ENCODE measurements around the gene LRP8. TPM values are rescaled to one million over a fixed set of nuclear protein-coding genes. Genes with fewer than 3 reads are reported as not detected.

The LRP8 gene
- total and polyA plus RNA-seq, 2 experiments from 2014 or later = 1.3 to 8.9 TPM

- in situ Hi-C loops (cut with MboI) = no loop called here
Measured at GRCh38 chr1:53238197-53239155, 89.4 kb downstream of the LRP8 start, which contains the start of gene MAGOH. MAGOH (minus strand) TSS chr1:53238518; CDS start chr1:53238448, 70 bp downstream.

GRCh38 chr1:53237638-53238037 lies 90.2 kb downstream of the LRP8 start:
- in situ Hi-C loops (cut with MboI) = no loop called here
- peak overlapping the region; percentile 97 for H3K4me3 ChIP-seq

More at GRCh38 chr1:53238197-53239155, 89.4 kb downstream of the LRP8 start, which contains the start of gene MAGOH:
- no peaks in the 10 kb centered on the region for H3K9me2 ChIP-seq (ENCODE audit: insufficient read depth)
- H2AFZ ChIP-seq = peak within 1 kb of the TSS; percentile 92
- peaks cover 39% of the 10 kb centered on the region for H3K79me2 ChIP-seq (ENCODE audit: insufficient read depth)
- H3K27ac ChIP-seq = peak within 1 kb of the TSS; percentile 65
- H3K4me3 ChIP-seq = peak within 1 kb of the TSS; percentile 97
- peaks cover 24% of the 10 kb centered on the region for H3K36me3 ChIP-seq (ENCODE audit: low read depth)
- H3K9ac ChIP-seq = peak within 1 kb of the TSS; percentile 95
- no peaks in the 10 kb centered on the region for H4K20me1 ChIP-seq (ENCODE audit: insufficient read depth)
- 0 out of 2 replicates have a peak, but pooled peaks cover 6% of the 10 kb centered on the region for H3F3A ChIP-seq (ENCODE audit: insufficient read depth)
- peak within 1 kb of the TSS; percentile 97 for H3K4me2 ChIP-seq (ENCODE audit: unreplicated experiment)
- no peaks in the 10 kb centered on the region for H3K9me3 ChIP-seq (ENCODE audit: low read depth)
- WGBS, 2 experiments (ENCODE audit: low coverage in 1 of 2, low lambda C conversion rate in 2 of 2, missing lambda C conversion rate in 2 of 2) = 3% methylated on average over 64 of the region's 64 CpGs
- peaks cover 10% of the 10 kb centered on the region; the same call in 1 of the 2 replicates for H3K4me1 ChIP-seq (ENCODE audit: insufficient read depth)
- DNase-seq = peak; percentile 98
- TF ChIP-seq EZH2phosphoT487 (IDR thresholded peaks at IDR 0.05; ENCODE audit: insufficient read depth, low read depth) = no peak
- no peaks in the 10 kb centered on the region for H3K27me3 ChIP-seq (replicated peaks; ENCODE audit: insufficient read depth)

GRCh38 chr1:53220962-53221286 lies 106.9 kb downstream of the LRP8 start:
- H3K79me2 ChIP-seq (ENCODE audit: insufficient read depth) = peaks cover 18% of the 10 kb centered on the region
- in situ Hi-C loops (cut with MboI) = no loop called here
- peak overlapping the region; percentile 91 for H3K27ac ChIP-seq
- H3K4me3 ChIP-seq = peak overlapping the region; percentile 93
- DNase-seq = no peak
- H2AFZ ChIP-seq = peak overlapping the region; percentile 94
- no peaks in the 10 kb centered on the region for H3K27me3 ChIP-seq (replicated peaks; ENCODE audit: insufficient read depth)
- peaks cover 15% of the 10 kb centered on the region for H3K4me1 ChIP-seq (ENCODE audit: insufficient read depth)
- H3K9ac ChIP-seq = peak overlapping the region; percentile 95
- TF ChIP-seq EZH2 (IDR thresholded peaks at IDR 0.05; ENCODE audit: insufficient read depth, poor library complexity, severe bottlenecking) (no peak), EZH2phosphoT487 (IDR thresholded peaks at IDR 0.05; ENCODE audit: insufficient read depth, low read depth) (no peak)
- H3K9me3 ChIP-seq (ENCODE audit: low read depth) = no peaks in the 10 kb centered on the region
- H4K20me1 ChIP-seq (ENCODE audit: insufficient read depth) = no peaks in the 10 kb centered on the region
- H3K4me2 ChIP-seq (ENCODE audit: unreplicated experiment) = peak overlapping the region; percentile 97
- H3F3A ChIP-seq (ENCODE audit: insufficient read depth) = no peaks in the 10 kb centered on the region
- no peaks in the 10 kb centered on the region for H3K9me2 ChIP-seq (ENCODE audit: insufficient read depth)
- 0 out of 2 replicates have a peak, but pooled peaks cover 4% of the 10 kb centered on the region for H3K36me3 ChIP-seq (ENCODE audit: low read depth)
- 41 to 47% methylated on average over 3 of the region's 3 CpGs for WGBS, 2 experiments (ENCODE audit: low coverage in 1 of 2, low lambda C conversion rate in 2 of 2, missing lambda C conversion rate in 2 of 2)

More at GRCh38 chr1:53237638-53238037, 90.2 kb downstream of the LRP8 start:
- Histone ChIP-seq H3K79me2 (ENCODE audit: insufficient read depth) (peaks cover 39% of the 10 kb centered on the region), H2AFZ (peak overlapping the region; percentile 92), H3K9me2 (ENCODE audit: insufficient read depth) (no peaks in the 10 kb centered on the region), H3K27ac (peak overlapping the region; percentile 65), H3K36me3 (ENCODE audit: low read depth) (peaks cover 32% of the 10 kb centered on the region), H3K9ac (peak overlapping the region; percentile 95), H3K4me2 (ENCODE audit: unreplicated experiment) (peak overlapping the region; percentile 97), H3K9me3 (ENCODE audit: low read depth) (no peaks in the 10 kb centered on the region), H4K20me1 (ENCODE audit: insufficient read depth) (no peaks in the 10 kb centered on the region), H3K4me1 (ENCODE audit: insufficient read depth) (peaks cover 10% of the 10 kb centered on the region; the same call in 1 of the 2 replicates), H3K27me3 (replicated peaks; ENCODE audit: insufficient read depth) (no peaks in the 10 kb centered on the region), H3F3A (ENCODE audit: insufficient read depth) (0 out of 2 replicates have a peak, but pooled peaks cover 6% of the 10 kb centered on the region)
- WGBS, 2 experiments (ENCODE audit: low coverage in 1 of 2, low lambda C conversion rate in 2 of 2, missing lambda C conversion rate in 2 of 2) = 17 to 22% methylated on average over 8 of the region's 8 CpGs
- TF ChIP-seq EZH2phosphoT487 (IDR thresholded peaks at IDR 0.05; ENCODE audit: insufficient read depth, low read depth) = no peak
- TF ChIP-seq EZH2 (IDR thresholded peaks at IDR 0.05; ENCODE audit: insufficient read depth, poor library complexity, severe bottlenecking) = no peak
- DNase-seq = peak; percentile 21

GRCh38 chr1:53220171-53220961 lies 107.5 kb downstream of the LRP8 start, which contains the start of gene CZIB:
CZIB (minus strand) TSS chr1:53220634; CDS start chr1:53220575, 59 bp downstream.
- Histone ChIP-seq H3K79me2 (ENCODE audit: insufficient read depth) (peaks cover 18% of the 10 kb centered on the region), H3K9ac (peak within 1 kb of the TSS; percentile 95), H2AFZ (peak within 1 kb of the TSS; percentile 94), H3K27ac (peak within 1 kb of the TSS; percentile 91), H3K4me1 (ENCODE audit: insufficient read depth) (peaks cover 15% of the 10 kb centered on the region), H3F3A (ENCODE audit: insufficient read depth) (no peaks in the 10 kb centered on the region), H3K36me3 (ENCODE audit: low read depth) (0 out of 2 replicates have a peak, but pooled peaks cover 4% of the 10 kb centered on the region), H4K20me1 (ENCODE audit: insufficient read depth) (no peaks in the 10 kb centered on the region), H3K9me2 (ENCODE audit: insufficient read depth) (no peaks in the 10 kb centered on the region), H3K4me3 (peak within 1 kb of the TSS; percentile 93), H3K9me3 (ENCODE audit: low read depth) (no peaks in the 10 kb centered on the region), H3K27me3 (replicated peaks; ENCODE audit: insufficient read depth) (no peaks in the 10 kb centered on the region), H3K4me2 (ENCODE audit: unreplicated experiment) (peak within 1 kb of the TSS; percentile 97)
- WGBS, 2 experiments (ENCODE audit: low coverage in 1 of 2, low lambda C conversion rate in 2 of 2, missing lambda C conversion rate in 2 of 2) = 1% methylated on average over 49 to 56 of the region's 61 CpGs
- peak; percentile 96 for DNase-seq
- in situ Hi-C loops (cut with MboI) = no loop called here
- TF ChIP-seq EZH2phosphoT487 (IDR thresholded peaks at IDR 0.05; ENCODE audit: insufficient read depth, low read depth) = no peak
- TF ChIP-seq EZH2 (IDR thresholded peaks at IDR 0.05; ENCODE audit: insufficient read depth, poor library complexity, severe bottlenecking) = no peak

All from GM23248 (cell line).